ENCODE data around the gene HEXIM2. TPM values are rescaled to one million over a fixed set of nuclear protein-coding genes. Genes with fewer than 3 reads are reported as not detected.
"Not testable (repeated sequence)": the region's sequence is repeated elsewhere in the genome, so short reads cannot be mapped to it uniquely, and the experiment has no call there.

Gene HEXIM2
- total RNA-seq, 2 experiments from 2014 or later = 1.3 to 1.5 TPM

- Mint-ChIP-seq H3K4me1 (ENCODE audit: low read depth) (no peaks in the 10 kb centered on the region), H3K27ac (no peak overlapping the region), H3K9me3 (no peaks in the 10 kb centered on the region), H3K4me3 (no peak overlapping the region), H3K36me3 (ENCODE audit: low read depth) (no peaks in the 10 kb centered on the region), H3K27me3 (no peaks in the 10 kb centered on the region)
- DNase-seq = no peak
- ChIA-PET POLR2A (no interaction called here), CTCF (no interaction called here)
- H3K9me3 ChIP-seq (ENCODE audit: control insufficient read depth in 1 of 2, insufficient read depth in 1 of 2, low read length in 2 of 2) = no peaks in the 10 kb centered on the region
- H3K4me3 ChIP-seq (ENCODE audit: low read length) = no peak overlapping the region
- peaks cover 10% of the 10 kb centered on the region for H3K4me1 ChIP-seq (ENCODE audit: insufficient read depth, low read length)
- no peak overlapping the region for H3K27ac ChIP-seq (ENCODE audit: low read depth in 1 of 2, low read length in 2 of 2)
- intact Hi-C loops (cut with DNase I, micrococcal nuclease) = no loop called here
- TF ChIP-seq CTCF (IDR thresholded peaks at IDR 0.05) = no peak
- no peak for ATAC-seq (ENCODE audit: poor library complexity)
- H3K36me3 ChIP-seq (ENCODE audit: insufficient read depth, low read length) = no peaks in the 10 kb centered on the region
- H3K27me3 ChIP-seq (ENCODE audit: control insufficient read depth in 1 of 2, insufficient read depth in 2 of 2, low read length in 2 of 2) = no peaks in the 10 kb centered on the region
Measured at GRCh38 chr17:45121055-45121454, 40.6 kb upstream of the HEXIM2 start.

GRCh38 chr17:45123076-45123770 is 38.5 kb upstream of the HEXIM2 start:
- no peaks in the 10 kb centered on the region for H3K9me3 Mint-ChIP-seq
- no peak overlapping the region for H3K27ac Mint-ChIP-seq
- DNase-seq = no peak
- H3K27me3 ChIP-seq (ENCODE audit: control insufficient read depth in 1 of 2, insufficient read depth in 2 of 2, low read length in 2 of 2) = no peaks in the 10 kb centered on the region
- ChIA-PET POLR2A (no interaction called here), CTCF (no interaction called here)
- H3K4me3 Mint-ChIP-seq = no peak overlapping the region
- H3K36me3 Mint-ChIP-seq (ENCODE audit: low read depth) = no peaks in the 10 kb centered on the region
- intact Hi-C loops (cut with DNase I, micrococcal nuclease) = no loop called here
- no peaks in the 10 kb centered on the region for H3K9me3 ChIP-seq (ENCODE audit: control insufficient read depth in 1 of 2, insufficient read depth in 1 of 2, low read length in 2 of 2)
- no peak overlapping the region for H3K4me3 ChIP-seq (ENCODE audit: low read length)
- TF ChIP-seq CTCF (IDR thresholded peaks at IDR 0.05) = no peak
- H3K27ac ChIP-seq (ENCODE audit: low read depth in 1 of 2, low read length in 2 of 2) = no peak overlapping the region
- no peaks in the 10 kb centered on the region for H3K27me3 Mint-ChIP-seq
- H3K4me1 Mint-ChIP-seq (ENCODE audit: low read depth) = no peaks in the 10 kb centered on the region
- no peaks in the 10 kb centered on the region for H3K36me3 ChIP-seq (ENCODE audit: insufficient read depth, low read length)
- H3K4me1 ChIP-seq (ENCODE audit: insufficient read depth, low read length) = peaks cover 10% of the 10 kb centered on the region
- ATAC-seq (ENCODE audit: poor library complexity) = no peak

- intact Hi-C loops (cut with DNase I, micrococcal nuclease) = no loop called here
- H3K27me3 ChIP-seq (ENCODE audit: control insufficient read depth in 1 of 2, insufficient read depth in 2 of 2, low read length in 2 of 2) = no peaks in the 10 kb centered on the region
- no peaks in the 10 kb centered on the region for H3K4me1 Mint-ChIP-seq (ENCODE audit: low read depth)
- H3K27ac Mint-ChIP-seq = no peak overlapping the region
- DNase-seq (peak in 6 of 14 experiments; percentile 5 to 68 (median 36)), ATAC-seq (ENCODE audit: poor library complexity) (peak; percentile 59)
- H3K36me3 ChIP-seq (ENCODE audit: insufficient read depth, low read length) = no peaks in the 10 kb centered on the region
- no peaks in the 10 kb centered on the region for H3K9me3 Mint-ChIP-seq
- peaks cover 10% of the 10 kb centered on the region for H3K4me1 ChIP-seq (ENCODE audit: insufficient read depth, low read length)
- H3K27ac ChIP-seq (ENCODE audit: low read depth in 1 of 2, low read length in 2 of 2) = no peak overlapping the region
- ChIA-PET POLR2A (no interaction called here), CTCF (interaction anchor here (1.0 kb wide), 1 partner anchor 11 kb away, joined by 3 read pairs; no protein-coding TSS in a partner anchor)
- H3K36me3 Mint-ChIP-seq (ENCODE audit: low read depth) = no peaks in the 10 kb centered on the region
- no peak for TF ChIP-seq CTCF (IDR thresholded peaks at IDR 0.05)
- no peaks in the 10 kb centered on the region for H3K9me3 ChIP-seq (ENCODE audit: control insufficient read depth in 1 of 2, insufficient read depth in 1 of 2, low read length in 2 of 2)
- no peak overlapping the region for H3K4me3 Mint-ChIP-seq
- no peaks in the 10 kb centered on the region for H3K27me3 Mint-ChIP-seq
- no peak overlapping the region for H3K4me3 ChIP-seq (ENCODE audit: low read length)
Measured at GRCh38 chr17:45123930-45124796, 37.5 kb upstream of the HEXIM2 start.

- H3K4me1 Mint-ChIP-seq (ENCODE audit: low read depth); H3K9me3 ChIP-seq (ENCODE audit: control insufficient read depth in 1 of 2, insufficient read depth in 1 of 2, low read length in 2 of 2); H3K4me1 ChIP-seq (ENCODE audit: insufficient read depth, low read length); H3K36me3 ChIP-seq (ENCODE audit: insufficient read depth, low read length); DNase-seq; POLR2A ChIA-PET; H3K27me3 ChIP-seq (ENCODE audit: control insufficient read depth in 1 of 2, insufficient read depth in 2 of 2, low read length in 2 of 2); intact Hi-C loops (cut with DNase I, micrococcal nuclease); H3K36me3 Mint-ChIP-seq (ENCODE audit: low read depth); H3K9me3 Mint-ChIP-seq; H3K27ac ChIP-seq (ENCODE audit: low read depth in 1 of 2, low read length in 2 of 2); H3K27ac Mint-ChIP-seq; H3K4me3 ChIP-seq (ENCODE audit: low read length); H3K27me3 Mint-ChIP-seq; H3K4me3 Mint-ChIP-seq; ATAC-seq (ENCODE audit: poor library complexity): not testable (repeated sequence)
- CTCF ChIA-PET = interaction anchor here (1.0 kb wide), 1 partner anchor 10 kb away, joined by 3 read pairs; no protein-coding TSS in a partner anchor
Measured at GRCh38 chr17:45124797-45125122, 36.9 kb upstream of the HEXIM2 start.

Measured in CD4-positive, alpha-beta T cell (primary cell).